Uterus (tissue), 2 donors: ENCODE data around the gene MEF2C.

ENCODE experiments used
- POLR2A ChIP-seq, 2 donors: fragments of 450-650 bp; IDR thresholded peaks; one replicate each; pipeline ENCODE4 v1.6.1; 2016; ENCODE audit warnings: antibody characterized with exemption in 2 of 2, mild to moderate bottlenecking in 1 of 2, moderate library complexity in 1 of 2
- TF ChIP-seq, protein P1 (sequence below), 4 experiments: fragments of 200-600 bp in 2 of 4; fragments of 450-650 bp in 2 of 4; sonication (generic) in 2 of 4; IDR thresholded peaks; one replicate each; pipeline ENCODE4 v1.5.1; 2016 to 2019; ENCODE audit warnings: antibody characterized with exemption in 4 of 4, mild to moderate bottlenecking in 2 of 4, moderate library complexity in 1 of 4

DNA sequence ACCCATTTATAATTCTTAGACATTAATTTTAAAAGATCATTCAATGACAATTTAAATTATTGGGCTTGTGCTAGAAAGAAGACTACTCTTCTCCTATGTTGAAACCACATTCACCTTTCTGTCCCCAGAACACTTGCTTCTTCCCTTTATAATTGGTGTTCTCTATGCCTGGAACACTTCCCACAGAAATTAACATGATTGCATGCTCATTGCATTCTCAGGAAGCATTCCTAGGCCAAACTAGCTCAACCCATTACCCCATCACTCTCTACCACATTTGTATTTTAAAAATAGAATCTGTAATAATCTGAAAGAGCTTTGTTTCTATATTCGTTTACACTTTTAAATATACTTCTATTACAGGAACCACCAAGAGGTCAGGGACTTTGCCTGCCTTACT lies 184.7 kb downstream of the MEF2C start:
- TF ChIP-seq, protein P1, sequence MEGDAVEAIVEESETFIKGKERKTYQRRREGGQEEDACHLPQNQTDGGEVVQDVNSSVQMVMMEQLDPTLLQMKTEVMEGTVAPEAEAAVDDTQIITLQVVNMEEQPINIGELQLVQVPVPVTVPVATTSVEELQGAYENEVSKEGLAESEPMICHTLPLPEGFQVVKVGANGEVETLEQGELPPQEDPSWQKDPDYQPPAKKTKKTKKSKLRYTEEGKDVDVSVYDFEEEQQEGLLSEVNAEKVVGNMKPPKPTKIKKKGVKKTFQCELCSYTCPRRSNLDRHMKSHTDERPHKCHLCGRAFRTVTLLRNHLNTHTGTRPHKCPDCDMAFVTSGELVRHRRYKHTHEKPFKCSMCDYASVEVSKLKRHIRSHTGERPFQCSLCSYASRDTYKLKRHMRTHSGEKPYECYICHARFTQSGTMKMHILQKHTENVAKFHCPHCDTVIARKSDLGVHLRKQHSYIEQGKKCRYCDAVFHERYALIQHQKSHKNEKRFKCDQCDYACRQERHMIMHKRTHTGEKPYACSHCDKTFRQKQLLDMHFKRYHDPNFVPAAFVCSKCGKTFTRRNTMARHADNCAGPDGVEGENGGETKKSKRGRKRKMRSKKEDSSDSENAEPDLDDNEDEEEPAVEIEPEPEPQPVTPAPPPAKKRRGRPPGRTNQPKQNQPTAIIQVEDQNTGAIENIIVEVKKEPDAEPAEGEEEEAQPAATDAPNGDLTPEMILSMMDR (IDR thresholded peaks at IDR 0.05) = no peak
- no peak for TF ChIP-seq POLR2A (IDR thresholded peaks at IDR 0.05)
